ENCODE measurements around the gene ATG4D.

Gene ATG4D

DNA sequence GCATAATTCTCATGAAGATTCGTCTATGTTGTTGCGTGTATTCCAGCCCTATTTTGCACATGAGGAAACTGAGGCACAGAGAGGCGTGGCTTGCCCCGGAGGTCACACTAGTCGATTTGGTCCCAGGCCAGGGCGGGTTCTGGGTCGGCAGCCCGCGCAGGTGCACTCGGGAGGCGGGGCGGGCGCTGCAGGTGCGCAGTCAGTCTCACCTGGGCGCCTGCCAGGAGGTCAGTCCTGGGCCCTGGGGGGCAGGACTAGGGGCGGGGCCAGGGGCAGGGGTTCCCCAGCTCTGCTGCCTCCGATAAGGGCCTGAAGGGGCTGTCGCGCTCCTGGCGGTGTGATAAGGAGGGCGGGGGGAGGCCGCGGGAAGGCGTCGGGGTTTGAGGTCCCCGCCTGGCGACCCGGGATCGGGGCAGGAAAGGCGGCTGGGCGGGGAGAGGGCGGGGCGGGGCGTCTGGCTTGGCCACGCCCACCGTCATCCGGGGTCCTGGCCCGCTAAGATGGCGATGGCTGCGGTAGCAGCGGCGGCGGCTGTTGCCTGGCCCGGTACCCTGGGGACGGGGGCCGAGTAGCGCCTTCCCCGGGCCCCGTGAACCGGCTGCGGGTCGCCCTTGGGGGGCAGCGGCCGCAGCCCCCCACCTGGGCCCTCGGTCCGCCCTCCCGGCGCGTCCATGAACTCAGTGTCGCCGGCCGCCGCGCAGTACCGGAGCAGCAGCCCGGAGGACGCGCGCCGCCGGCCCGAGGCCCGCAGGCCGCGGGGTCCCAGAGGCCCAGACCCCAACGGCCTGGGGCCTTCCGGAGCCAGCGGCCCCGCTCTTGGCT is at the start of gene ATG4D:
Gene ATG4D (plus strand): TSS at position 485 of the 822 bp plus-strand sequence. CDS start 187 bp downstream, at position 672.
- Histone ChIP-seq H3K27ac (ENCODE audit: low read depth, low read length) (no peak within 1 kb of the TSS; the same call in 1 of the 2 replicates), H2AFZ (ENCODE audit: low read length, unreplicated experiment) (peak within 1 kb of the TSS; percentile 85), H3K4me3 (ENCODE audit: low read depth, low read length) (peak within 1 kb of the TSS; percentile 90), H3K27me3 (ENCODE audit: insufficient read depth, low read length) (no peaks in the 10 kb centered on the region), H3K79me2 (ENCODE audit: control insufficient read depth, insufficient read depth, low read length, unreplicated experiment) (peaks cover 7% of the 10 kb centered on the region), H3K36me3 (ENCODE audit: insufficient read depth, low read length) (no peaks in the 10 kb centered on the region), H3K4me1 (ENCODE audit: control insufficient read depth, insufficient read depth, low read length, unreplicated experiment) (peaks cover 3% of the 10 kb centered on the region)

DNA sequence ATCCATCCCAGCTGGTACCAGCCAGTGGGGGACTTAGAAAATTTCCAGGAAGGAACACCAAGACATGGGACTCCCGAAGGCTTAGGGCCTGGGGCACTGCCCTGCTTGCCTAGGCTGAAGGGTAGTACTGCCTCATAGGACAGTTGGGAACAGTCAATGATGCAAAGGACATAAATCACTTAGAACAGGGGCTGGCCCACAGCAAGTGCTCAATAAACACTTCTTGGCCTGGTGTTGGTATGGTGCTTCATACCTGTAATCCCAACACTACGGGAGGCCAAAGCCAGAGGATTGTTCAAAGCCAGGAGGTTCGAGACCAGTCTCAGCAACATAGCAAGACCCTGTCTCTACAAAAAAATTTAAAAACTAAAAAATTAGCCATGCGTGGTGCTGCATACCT is 46.3 kb upstream of the ATG4D start:
- Histone ChIP-seq H2AFZ (ENCODE audit: low read length, unreplicated experiment) (no peak overlapping the region), H3K4me1 (ENCODE audit: control insufficient read depth, insufficient read depth, low read length, unreplicated experiment) (peaks cover 2% of the 10 kb centered on the region), H3K27me3 (ENCODE audit: insufficient read depth, low read length) (no peaks in the 10 kb centered on the region), H3K4me3 (ENCODE audit: low read depth, low read length) (no peak overlapping the region), H3K27ac (ENCODE audit: low read depth, low read length) (no peak overlapping the region), H3K36me3 (ENCODE audit: insufficient read depth, low read length) (no peaks in the 10 kb centered on the region), H3K79me2 (ENCODE audit: control insufficient read depth, insufficient read depth, low read length, unreplicated experiment) (peaks cover 56% of the 10 kb centered on the region)

DNA sequence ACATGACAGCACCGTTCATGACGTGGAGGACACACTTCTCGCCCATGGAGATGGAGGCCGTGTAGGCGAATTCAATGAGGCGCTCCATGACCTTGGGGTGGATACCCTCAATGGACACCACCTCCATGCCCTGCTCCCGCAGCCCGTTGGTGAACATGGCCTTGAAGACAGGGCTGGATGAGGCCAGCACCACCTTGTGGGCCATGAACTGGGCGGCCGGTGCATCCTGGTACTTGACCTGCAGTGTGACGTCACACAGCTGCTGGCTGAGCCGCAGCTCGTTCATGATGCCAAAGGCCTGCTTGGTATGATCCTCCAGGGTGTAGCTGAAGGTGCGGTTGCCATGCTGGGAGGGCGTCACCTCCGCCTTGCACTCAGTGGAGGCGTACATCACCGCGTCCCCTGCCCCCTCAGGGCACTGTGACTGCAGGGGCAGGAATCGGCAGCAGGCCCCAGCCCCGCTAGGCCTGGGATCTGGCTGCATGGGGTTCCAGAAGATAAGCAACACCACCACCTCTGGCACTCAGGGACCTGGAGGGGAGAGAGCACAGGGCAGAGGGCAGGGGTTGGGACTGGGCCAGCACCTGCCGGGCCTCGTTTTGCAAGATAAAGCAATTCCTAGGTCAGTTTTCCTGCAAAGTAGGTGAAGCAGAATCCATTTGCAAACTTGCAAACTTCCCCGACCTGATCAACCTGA is 44.0 kb upstream of the ATG4D start:
- H3K4me1 ChIP-seq (ENCODE audit: control insufficient read depth, insufficient read depth, low read length, unreplicated experiment): peaks cover 2% of the 10 kb centered on the region
- H3K27me3 ChIP-seq (ENCODE audit: insufficient read depth, low read length): no peaks in the 10 kb centered on the region
- H2AFZ ChIP-seq (ENCODE audit: low read length, unreplicated experiment): no peak overlapping the region
- no peaks in the 10 kb centered on the region for H3K36me3 ChIP-seq (ENCODE audit: insufficient read depth, low read length)
- H3K79me2 ChIP-seq (ENCODE audit: control insufficient read depth, insufficient read depth, low read length, unreplicated experiment): peaks cover 57% of the 10 kb centered on the region
- H3K4me3 ChIP-seq (ENCODE audit: low read depth, low read length): no peak overlapping the region
- no peak overlapping the region for H3K27ac ChIP-seq (ENCODE audit: low read depth, low read length)

DNA sequence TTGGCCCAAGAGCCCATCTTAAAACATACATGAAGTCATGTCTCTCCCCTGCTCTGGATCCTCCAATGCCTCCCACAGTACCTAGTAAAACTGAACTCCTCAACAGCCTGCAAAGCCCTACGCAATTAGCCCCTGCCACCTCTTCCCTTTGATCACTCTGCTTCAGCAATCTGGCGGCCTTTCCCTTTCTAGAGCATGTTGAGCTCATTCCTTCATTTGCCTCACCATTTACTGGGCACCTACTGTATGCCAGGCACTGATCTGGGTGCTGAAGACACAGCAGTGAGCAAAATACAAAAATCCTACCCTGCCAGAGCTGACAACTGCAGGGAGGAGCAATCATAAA is 43.5 kb upstream of the ATG4D start:
- Histone ChIP-seq H3K4me1 (ENCODE audit: control insufficient read depth, insufficient read depth, low read length, unreplicated experiment) (peaks cover 2% of the 10 kb centered on the region), H3K79me2 (ENCODE audit: control insufficient read depth, insufficient read depth, low read length, unreplicated experiment) (peaks cover 53% of the 10 kb centered on the region), H3K27ac (ENCODE audit: low read depth, low read length) (no peak overlapping the region), H3K27me3 (ENCODE audit: insufficient read depth, low read length) (no peaks in the 10 kb centered on the region), H3K4me3 (ENCODE audit: low read depth, low read length) (no peak overlapping the region), H3K36me3 (ENCODE audit: insufficient read depth, low read length) (no peaks in the 10 kb centered on the region), H2AFZ (ENCODE audit: low read length, unreplicated experiment) (no peak overlapping the region)

DNA sequence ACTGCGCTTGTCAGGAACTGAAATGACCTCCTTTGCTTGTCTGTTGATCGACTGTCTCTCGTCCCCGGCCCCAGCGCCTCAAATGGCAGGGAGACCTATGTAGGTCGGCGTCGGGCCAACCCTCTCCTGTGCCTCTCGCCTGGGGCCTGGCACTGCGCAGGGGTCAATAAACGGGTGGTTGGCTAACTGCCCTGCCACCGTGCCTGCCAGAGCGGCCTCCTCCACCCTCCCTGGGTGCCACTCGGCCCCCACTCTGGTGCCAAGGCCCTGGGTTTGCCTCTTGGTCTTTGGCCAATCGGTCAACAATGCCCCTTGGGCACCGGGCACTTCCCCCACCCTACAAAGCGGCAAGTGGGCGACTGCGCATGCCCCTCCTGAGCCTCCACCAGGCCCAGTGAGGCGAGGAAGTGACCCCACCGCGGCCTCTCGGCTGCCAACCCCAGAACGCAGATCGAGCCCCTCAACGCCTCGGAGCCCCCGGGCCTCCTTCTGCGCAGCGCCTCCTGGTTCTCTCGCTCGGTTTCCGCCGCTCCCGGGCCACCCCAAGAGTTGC is 41.7 kb upstream of the ATG4D start:
- peak overlapping the region; percentile 81 for H3K27ac ChIP-seq (ENCODE audit: low read depth, low read length)
- H3K79me2 ChIP-seq (ENCODE audit: control insufficient read depth, insufficient read depth, low read length, unreplicated experiment): peaks cover 46% of the 10 kb centered on the region
- H2AFZ ChIP-seq (ENCODE audit: low read length, unreplicated experiment): peak overlapping the region; percentile 40
- no peaks in the 10 kb centered on the region for H3K36me3 ChIP-seq (ENCODE audit: insufficient read depth, low read length)
- no peaks in the 10 kb centered on the region for H3K27me3 ChIP-seq (ENCODE audit: insufficient read depth, low read length)
- peak overlapping the region; percentile 81 for H3K4me3 ChIP-seq (ENCODE audit: low read depth, low read length)
- peaks cover 2% of the 10 kb centered on the region for H3K4me1 ChIP-seq (ENCODE audit: control insufficient read depth, insufficient read depth, low read length, unreplicated experiment)

DNA sequence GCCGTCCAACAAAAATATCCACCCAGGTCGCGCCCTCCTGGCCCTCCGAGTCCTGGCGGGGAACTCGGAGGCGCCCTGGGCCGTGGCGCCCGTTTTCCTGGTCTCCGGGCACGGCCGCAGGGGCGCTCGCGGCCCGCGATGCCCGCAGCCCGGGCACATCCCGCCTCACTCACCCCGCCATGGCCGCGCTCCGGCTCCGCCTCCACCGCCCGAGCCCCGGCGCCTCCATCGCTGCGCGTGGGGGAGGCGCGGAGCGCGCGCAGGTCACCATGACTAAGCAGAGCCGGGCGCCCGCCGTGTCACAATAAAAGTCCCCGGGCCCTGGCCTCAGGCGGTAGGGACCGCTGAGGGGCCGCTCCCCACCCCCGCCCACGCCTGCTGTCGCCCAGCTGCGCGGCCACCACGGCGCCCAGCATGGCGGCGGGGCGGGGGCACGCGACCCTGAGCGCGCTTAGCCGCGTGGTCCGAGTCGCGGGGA is 41.1 kb upstream of the ATG4D start:
- peak overlapping the region; percentile 47 for H2AFZ ChIP-seq (ENCODE audit: low read length, unreplicated experiment)

DNA sequence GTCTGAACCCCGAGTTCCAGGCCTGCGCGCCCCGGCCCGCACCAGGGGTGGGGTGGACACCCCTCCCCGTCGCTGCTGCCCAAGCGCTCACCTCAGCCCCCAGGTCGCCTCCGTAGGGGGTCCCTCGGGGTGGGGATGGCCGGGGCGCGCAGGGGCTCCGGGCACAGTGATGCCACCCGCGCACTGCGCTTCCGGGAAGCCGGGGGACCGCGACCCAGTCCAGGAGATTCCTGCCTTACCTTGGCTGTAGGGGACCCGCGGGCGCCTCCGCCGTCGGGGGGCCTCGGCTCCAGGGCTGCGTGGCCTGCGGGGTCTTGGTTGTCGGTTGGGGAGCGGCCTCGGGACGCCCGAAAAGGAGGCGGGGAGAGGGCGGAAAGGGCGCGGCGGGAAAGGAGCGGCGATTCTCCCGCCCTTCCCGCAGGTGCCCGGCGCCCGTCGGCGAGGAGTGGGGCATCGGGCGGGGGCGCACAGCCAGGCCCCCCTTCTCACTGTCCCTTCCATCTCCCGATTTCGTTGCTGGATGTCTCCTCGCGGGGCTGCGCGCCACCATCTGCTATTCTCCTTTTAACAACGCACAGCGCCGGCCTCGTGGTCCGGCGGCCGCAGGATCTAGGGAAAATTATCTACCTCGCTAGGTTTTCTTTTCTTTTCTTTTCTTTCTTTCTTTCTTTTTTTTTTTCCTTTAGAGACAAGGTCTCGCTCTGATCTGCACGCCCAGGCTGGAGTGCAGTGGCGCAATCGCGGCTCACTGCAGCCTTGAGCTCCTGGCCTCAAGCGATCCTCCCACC is 40.5 kb upstream of the ATG4D start, which contains the start of gene KEAP1:
Gene KEAP1 (minus strand): TSS at position 355 of the 788 bp plus-strand sequence. CDS start 3,323 bp downstream, outside the sequence.
- H3K4me1 ChIP-seq (ENCODE audit: control insufficient read depth, insufficient read depth, low read length, unreplicated experiment): peaks cover 2% of the 10 kb centered on the region
- H3K79me2 ChIP-seq (ENCODE audit: control insufficient read depth, insufficient read depth, low read length, unreplicated experiment): peaks cover 37% of the 10 kb centered on the region
- peak within 1 kb of the TSS; percentile 47 for H2AFZ ChIP-seq (ENCODE audit: low read length, unreplicated experiment)
- no peaks in the 10 kb centered on the region for H3K36me3 ChIP-seq (ENCODE audit: insufficient read depth, low read length)
- no peaks in the 10 kb centered on the region for H3K27me3 ChIP-seq (ENCODE audit: insufficient read depth, low read length)
- peak within 1 kb of the TSS; percentile 81 for H3K4me3 ChIP-seq (ENCODE audit: low read depth, low read length)
- peak within 1 kb of the TSS; percentile 81 for H3K27ac ChIP-seq (ENCODE audit: low read depth, low read length)

More for the DNA sequence above, 41.1 kb upstream of the ATG4D start:
- H3K79me2 ChIP-seq (ENCODE audit: control insufficient read depth, insufficient read depth, low read length, unreplicated experiment): peaks cover 42% of the 10 kb centered on the region
- H3K4me3 ChIP-seq (ENCODE audit: low read depth, low read length): peak overlapping the region; percentile 81
- H3K36me3 ChIP-seq (ENCODE audit: insufficient read depth, low read length): no peaks in the 10 kb centered on the region
- peaks cover 2% of the 10 kb centered on the region for H3K4me1 ChIP-seq (ENCODE audit: control insufficient read depth, insufficient read depth, low read length, unreplicated experiment)
- peak overlapping the region; percentile 81 for H3K27ac ChIP-seq (ENCODE audit: low read depth, low read length)
- H3K27me3 ChIP-seq (ENCODE audit: insufficient read depth, low read length): no peaks in the 10 kb centered on the region

DNA sequence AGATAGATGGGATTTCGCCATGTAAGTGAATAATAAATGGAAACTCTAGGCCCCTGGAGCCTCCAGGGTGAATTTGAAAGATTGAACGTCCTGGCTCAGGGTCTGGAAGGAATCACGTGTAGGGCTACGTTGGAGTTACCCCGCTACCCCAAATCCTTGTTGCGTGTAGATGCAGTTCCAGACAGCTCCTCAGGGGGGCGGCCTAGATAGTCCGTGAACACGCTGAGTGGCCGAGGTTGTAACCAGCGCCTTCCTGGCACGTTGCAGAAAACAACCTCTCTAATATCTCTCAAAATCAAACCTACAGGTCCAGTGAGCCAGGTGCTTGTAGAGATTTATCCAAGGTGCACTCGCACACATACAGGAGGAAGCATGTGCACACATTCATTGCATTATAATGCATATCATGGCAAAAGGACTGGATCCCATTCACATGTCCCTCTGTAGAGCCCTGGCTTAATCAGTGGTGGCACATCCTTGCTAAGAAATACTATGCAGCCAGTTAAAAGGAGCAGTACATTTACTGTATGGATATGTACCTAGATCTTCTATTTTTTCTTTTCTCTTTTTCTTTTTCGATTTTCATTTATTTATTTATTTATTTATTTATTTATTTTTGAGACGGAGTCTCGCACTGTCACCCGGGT is 38.0 kb upstream of the ATG4D start:
- H3K4me1 ChIP-seq (ENCODE audit: control insufficient read depth, insufficient read depth, low read length, unreplicated experiment): peaks cover 2% of the 10 kb centered on the region
- H3K27me3 ChIP-seq (ENCODE audit: insufficient read depth, low read length): no peaks in the 10 kb centered on the region
- peaks cover 17% of the 10 kb centered on the region for H3K79me2 ChIP-seq (ENCODE audit: control insufficient read depth, insufficient read depth, low read length, unreplicated experiment)
- H3K4me3 ChIP-seq (ENCODE audit: low read depth, low read length): no peak overlapping the region
- H3K27ac ChIP-seq (ENCODE audit: low read depth, low read length): no peak overlapping the region
- no peaks in the 10 kb centered on the region for H3K36me3 ChIP-seq (ENCODE audit: insufficient read depth, low read length)
- no peak overlapping the region for H2AFZ ChIP-seq (ENCODE audit: low read length, unreplicated experiment)

DNA sequence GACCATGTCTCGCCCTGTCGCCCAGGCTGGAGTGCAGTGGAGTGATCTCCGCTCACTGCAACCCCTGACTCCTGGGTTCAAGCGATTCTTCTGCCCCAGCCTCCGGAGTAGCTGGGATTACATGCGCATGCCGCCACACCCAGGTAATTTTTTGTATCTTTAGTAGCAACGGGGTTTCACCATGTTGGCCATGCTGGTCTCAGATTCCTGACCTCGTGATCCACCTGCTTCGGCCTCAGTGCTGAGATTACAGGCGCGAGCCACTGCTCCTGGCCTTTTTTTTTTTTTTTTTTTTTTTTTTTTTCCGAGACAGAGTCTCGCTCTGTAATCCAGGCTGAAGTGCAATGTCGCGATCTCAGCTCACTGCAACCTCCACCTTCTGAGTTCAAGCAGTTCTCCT is 35.7 kb upstream of the ATG4D start:
- Histone ChIP-seq H3K27me3 (ENCODE audit: insufficient read depth, low read length) (no peaks in the 10 kb centered on the region), H3K27ac (ENCODE audit: low read depth, low read length) (no peak overlapping the region), H3K79me2 (ENCODE audit: control insufficient read depth, insufficient read depth, low read length, unreplicated experiment) (no peaks in the 10 kb centered on the region), H3K4me1 (ENCODE audit: control insufficient read depth, insufficient read depth, low read length, unreplicated experiment) (no peaks in the 10 kb centered on the region), H3K36me3 (ENCODE audit: insufficient read depth, low read length) (no peaks in the 10 kb centered on the region), H2AFZ (ENCODE audit: low read length, unreplicated experiment) (no peak overlapping the region), H3K4me3 (ENCODE audit: low read depth, low read length) (no peak overlapping the region)

DNA sequence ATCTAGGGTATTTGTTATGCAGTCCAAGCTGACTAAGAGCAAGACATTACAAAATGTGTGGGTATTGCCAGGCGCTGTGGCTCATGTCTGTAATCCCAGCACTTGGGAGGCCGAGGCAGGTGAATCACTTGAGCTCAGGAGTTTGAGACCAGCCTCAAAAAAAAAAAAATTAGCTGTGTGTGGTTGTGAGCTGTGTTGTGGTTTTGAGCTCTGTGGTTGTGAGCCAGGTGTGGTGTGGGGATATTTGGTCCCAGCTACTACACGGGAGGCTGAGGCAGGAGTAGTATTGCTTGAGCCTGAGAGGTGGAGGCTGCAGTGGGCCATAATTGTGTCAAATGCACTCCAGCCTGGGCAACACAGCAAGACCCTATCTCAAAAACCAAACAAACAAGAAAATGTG is 35.0 kb upstream of the ATG4D start:
- H3K27me3 ChIP-seq (ENCODE audit: insufficient read depth, low read length): no peaks in the 10 kb centered on the region
- no peaks in the 10 kb centered on the region for H3K36me3 ChIP-seq (ENCODE audit: insufficient read depth, low read length)
- no peak overlapping the region for H3K4me3 ChIP-seq (ENCODE audit: low read depth, low read length)
- H3K79me2 ChIP-seq (ENCODE audit: control insufficient read depth, insufficient read depth, low read length, unreplicated experiment): no peaks in the 10 kb centered on the region
- no peak overlapping the region for H3K27ac ChIP-seq (ENCODE audit: low read depth, low read length)
- H3K4me1 ChIP-seq (ENCODE audit: control insufficient read depth, insufficient read depth, low read length, unreplicated experiment): no peaks in the 10 kb centered on the region
- H2AFZ ChIP-seq (ENCODE audit: low read length, unreplicated experiment): no peak overlapping the region
